ENCODE data around the gene FGD3.
A peak's percentile ranks its signal among the peaks of the same experiment; 100 is the strongest.

Gene FGD3

GRCh38 chr9:93084471-93084881 lies 137.2 kb downstream of the FGD3 start:
- Histone ChIP-seq H3K4me3 (no peak overlapping the region), H3K27ac (no peak overlapping the region)
- TF ChIP-seq CTCF (IDR thresholded peaks at IDR 0.05) = no peak
- DNase-seq (ENCODE audit: low spot score) = peak; percentile 53

GRCh38 chr9:93085676-93086075 lies 138.4 kb downstream of the FGD3 start:
- TF ChIP-seq CTCF (IDR thresholded peaks at IDR 0.05) = no peak
- Histone ChIP-seq H3K27ac (no peak overlapping the region), H3K4me3 (no peak overlapping the region)
- peak; percentile 35 for DNase-seq (ENCODE audit: low spot score)

Measured in coronary artery (tissue), 2 donors.